ENCODE measurements around the gene FUOM.

DNA sequence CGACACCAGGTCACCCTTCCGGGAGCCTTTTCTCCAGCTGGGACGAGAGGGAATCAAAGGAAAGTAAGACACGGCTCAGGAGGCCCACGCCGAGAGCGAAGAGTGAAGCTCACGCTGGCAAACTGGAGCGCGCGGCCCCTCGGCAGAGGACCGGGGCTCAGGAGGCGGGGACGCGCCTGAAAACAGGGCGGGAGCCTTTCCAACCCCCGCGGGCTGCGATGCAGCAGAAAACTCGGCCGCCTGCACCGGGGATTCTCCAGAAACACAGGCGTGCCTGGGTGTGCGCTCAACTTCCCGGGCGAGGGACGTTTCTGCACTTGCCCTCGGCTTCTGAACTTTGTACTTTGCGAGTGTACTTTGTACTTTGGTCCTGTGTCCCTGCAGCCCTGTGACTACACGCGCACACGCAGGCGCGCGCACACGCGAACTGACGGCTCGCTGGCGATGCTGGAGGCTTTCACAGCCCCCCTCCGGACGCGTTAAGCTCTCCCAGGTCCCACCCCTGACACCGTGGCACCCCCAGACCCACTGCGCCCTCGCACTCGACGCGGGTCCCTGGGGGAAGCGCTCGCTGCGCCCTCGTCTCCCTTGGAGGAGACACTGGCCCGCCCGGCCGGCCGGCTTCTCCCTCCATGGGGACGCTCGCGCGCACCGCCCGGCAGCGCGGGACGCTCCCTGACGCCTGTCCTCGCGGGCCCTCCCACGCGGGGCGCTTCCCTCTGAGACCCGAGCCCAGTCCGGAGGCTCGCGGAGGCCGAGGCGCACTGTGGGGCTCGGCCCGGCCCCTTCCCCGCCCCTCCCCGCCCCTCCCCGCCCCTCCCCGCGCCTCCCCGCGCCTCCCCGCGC lies 20.7 kb upstream of the FUOM start:
- TF ChIP-seq, protein P1, sequence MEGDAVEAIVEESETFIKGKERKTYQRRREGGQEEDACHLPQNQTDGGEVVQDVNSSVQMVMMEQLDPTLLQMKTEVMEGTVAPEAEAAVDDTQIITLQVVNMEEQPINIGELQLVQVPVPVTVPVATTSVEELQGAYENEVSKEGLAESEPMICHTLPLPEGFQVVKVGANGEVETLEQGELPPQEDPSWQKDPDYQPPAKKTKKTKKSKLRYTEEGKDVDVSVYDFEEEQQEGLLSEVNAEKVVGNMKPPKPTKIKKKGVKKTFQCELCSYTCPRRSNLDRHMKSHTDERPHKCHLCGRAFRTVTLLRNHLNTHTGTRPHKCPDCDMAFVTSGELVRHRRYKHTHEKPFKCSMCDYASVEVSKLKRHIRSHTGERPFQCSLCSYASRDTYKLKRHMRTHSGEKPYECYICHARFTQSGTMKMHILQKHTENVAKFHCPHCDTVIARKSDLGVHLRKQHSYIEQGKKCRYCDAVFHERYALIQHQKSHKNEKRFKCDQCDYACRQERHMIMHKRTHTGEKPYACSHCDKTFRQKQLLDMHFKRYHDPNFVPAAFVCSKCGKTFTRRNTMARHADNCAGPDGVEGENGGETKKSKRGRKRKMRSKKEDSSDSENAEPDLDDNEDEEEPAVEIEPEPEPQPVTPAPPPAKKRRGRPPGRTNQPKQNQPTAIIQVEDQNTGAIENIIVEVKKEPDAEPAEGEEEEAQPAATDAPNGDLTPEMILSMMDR (conservative IDR thresholded peaks at IDR 0.05; ENCODE audit: low read depth, low read length), result no peak
- TF ChIP-seq USF2 (IDR thresholded peaks at IDR 0.05; ENCODE audit: low read depth, low read length) (no peak), RFX5 (IDR thresholded peaks at IDR 0.05; ENCODE audit: low read depth, low read length) (no peak), ELK1 (IDR thresholded peaks at IDR 0.05; ENCODE audit: borderline replicate concordance, low read depth, low read length) (no peak), POLR2A (IDR thresholded peaks at IDR 0.05; ENCODE audit: low read depth, low read length) (no peak), SMC3 (IDR thresholded peaks at IDR 0.05; ENCODE audit: low read depth, low read length) (no peak), MAFK (IDR thresholded peaks at IDR 0.05; ENCODE audit: low read depth, low read length) (no peak), BHLHE40 (IDR thresholded peaks at IDR 0.05; ENCODE audit: low read depth, low read length) (no peak), RAD21 (IDR thresholded peaks at IDR 0.05; ENCODE audit: low read length) (no peak), RCOR1 (IDR thresholded peaks at IDR 0.05; ENCODE audit: insufficient replicate concordance, low read length) (no peak), FOS (IDR thresholded peaks at IDR 0.05; ENCODE audit: low read depth, low read length) (no peak), CEBPB (IDR thresholded peaks at IDR 0.05; ENCODE audit: low read depth, low read length) (no peak), MXI1 (IDR thresholded peaks at IDR 0.05; ENCODE audit: borderline replicate concordance, low read depth, low read length) (no peak), CHD1 (IDR thresholded peaks at IDR 0.05; ENCODE audit: low read depth, low read length) (no peak)
